Non-pigmented ciliary epithelial cell (primary cell): ENCODE measurements around the gene HHIPL1.
A peak's percentile ranks its signal among the peaks of the same experiment; 100 is the strongest.

Experiments used
- DNase-seq: peaks from one replicate; pipeline ENCODE4 v3.0.0-alpha.2; 2010; ENCODE audit warnings: low read depth

Gene HHIPL1

DNA sequence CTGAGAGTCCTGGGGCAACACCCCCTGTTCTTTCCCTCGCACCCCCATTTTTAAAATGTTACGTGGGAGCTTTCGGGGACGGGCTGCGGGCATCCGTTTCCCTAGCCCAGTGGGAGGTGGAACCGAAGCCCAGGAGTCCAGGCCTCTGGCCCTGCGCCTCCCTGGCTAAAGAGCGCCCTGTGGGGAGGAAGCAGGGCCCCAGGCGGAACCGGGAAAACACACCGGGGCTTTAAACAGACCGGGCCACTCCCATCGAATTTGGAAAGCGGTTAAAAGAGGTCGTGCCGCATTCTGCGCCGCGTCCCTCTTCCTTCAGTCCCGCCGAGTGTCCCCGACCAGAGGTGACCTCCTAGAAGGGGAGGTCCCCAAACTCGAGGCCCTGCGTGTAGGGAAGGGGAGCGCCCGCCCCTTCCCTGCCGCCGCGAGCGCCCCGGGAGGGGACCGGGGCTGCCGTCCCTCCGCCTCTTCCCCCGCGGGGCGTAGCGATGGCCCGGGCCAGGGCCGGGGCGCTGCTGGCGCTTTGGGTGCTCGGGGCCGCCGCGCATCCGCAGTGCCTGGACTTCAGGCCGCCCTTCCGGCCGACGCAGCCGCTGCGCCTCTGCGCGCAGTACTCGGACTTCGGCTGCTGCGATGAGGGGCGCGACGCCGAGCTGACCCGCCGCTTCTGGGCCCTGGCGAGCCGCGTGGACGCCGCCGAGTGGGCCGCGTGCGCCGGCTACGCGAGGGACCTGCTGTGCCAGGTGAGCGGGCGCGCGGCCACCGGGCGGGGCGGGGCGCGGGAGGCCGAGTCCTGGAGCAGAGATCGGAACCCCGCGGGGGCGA lies at the start of gene HHIPL1:
TSS of gene HHIPL1 (plus strand) at position 407 of the 822 bp plus-strand sequence. CDS start at position 486, 79 bp downstream.
- DNase-seq: no peak

DNA sequence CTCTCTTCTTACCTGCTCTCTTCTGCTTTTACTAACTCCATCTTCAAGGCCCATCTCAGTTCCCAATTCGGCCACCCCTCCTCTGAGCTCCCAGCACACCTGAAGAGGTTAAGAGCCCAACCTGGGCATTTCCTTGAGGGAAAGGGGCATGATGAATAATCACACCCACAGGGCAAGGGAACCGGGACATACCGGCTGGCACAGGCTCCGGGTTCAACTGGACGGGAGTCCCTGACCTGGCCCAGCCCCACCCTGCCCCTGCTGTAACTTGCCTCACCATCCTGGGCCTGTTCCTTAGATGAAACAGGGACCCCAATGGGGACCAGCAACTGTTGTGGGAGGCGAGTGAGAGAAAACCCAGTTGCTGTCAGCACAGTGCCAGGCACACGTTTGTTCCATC lies 49.4 kb upstream of the HHIPL1 start:
- DNase-seq: no peak

GRCh38 chr14:99596071-99596627 lies 48.8 kb upstream of the HHIPL1 start:
- no peak for DNase-seq

DNA sequence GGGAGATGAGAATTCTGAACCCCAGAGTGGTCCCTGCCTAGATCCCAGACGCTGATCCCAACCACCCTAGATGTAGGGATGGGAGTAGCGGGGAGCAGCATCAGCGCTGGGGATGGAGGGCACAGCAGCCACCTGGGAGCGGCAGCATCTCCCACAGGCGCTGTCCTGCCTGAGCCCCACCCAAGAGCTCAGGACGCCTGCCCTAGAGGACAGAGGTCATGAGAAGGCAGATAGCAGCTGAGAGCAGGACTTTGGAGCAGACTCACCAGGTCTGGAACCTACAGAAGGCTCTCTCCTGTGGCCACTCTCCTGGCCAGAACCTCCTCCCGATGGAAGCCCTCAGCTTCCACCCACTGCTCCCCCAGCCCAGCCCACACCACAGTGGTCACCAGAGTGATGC lies 48.2 kb upstream of the HHIPL1 start:
- DNase-seq: no peak

- no peak for DNase-seq
These were observed 46.9 kb upstream of the HHIPL1 start for GRCh38 chr14:99597911-99598600.

DNA sequence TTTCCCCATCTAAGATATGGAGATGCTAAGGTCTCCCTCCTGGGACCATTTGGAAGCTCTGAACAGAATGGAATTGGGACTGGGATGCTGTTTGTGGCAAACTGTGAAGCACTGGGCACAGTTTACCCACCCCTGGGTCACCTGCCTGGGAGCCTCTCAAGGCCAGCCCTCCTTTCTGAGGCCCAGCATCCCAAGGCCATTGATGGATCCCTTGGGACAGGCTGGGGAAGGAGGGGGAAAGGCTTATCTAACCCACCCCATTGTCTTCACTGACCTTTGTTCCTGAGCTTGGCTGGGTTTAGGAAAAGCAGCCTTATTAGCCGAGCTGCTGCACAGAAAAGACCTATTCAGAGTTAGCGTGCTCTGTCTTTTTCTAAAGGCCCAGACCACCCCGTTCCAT lies 46.2 kb upstream of the HHIPL1 start:
- no peak for DNase-seq

DNA sequence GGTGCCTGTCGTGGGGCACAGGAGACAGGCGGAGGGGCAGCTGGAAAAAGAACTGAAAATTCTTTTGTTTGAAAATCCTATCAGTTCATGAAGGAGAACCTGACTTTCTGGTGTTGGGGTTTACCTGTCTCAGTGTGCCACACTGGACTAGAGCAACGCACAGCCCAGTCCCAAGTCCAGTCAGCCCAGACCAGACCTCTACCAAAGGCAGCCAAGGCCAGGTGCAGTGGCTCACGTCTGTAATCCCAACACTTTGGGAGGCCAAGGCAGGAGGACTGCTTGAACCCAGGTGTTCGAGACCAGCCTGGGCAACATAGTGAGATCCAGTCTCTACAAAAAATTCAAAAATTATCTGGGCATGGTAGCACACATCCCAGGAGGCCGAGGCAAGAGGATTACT lies 45.5 kb upstream of the HHIPL1 start:
- no peak for DNase-seq

DNA sequence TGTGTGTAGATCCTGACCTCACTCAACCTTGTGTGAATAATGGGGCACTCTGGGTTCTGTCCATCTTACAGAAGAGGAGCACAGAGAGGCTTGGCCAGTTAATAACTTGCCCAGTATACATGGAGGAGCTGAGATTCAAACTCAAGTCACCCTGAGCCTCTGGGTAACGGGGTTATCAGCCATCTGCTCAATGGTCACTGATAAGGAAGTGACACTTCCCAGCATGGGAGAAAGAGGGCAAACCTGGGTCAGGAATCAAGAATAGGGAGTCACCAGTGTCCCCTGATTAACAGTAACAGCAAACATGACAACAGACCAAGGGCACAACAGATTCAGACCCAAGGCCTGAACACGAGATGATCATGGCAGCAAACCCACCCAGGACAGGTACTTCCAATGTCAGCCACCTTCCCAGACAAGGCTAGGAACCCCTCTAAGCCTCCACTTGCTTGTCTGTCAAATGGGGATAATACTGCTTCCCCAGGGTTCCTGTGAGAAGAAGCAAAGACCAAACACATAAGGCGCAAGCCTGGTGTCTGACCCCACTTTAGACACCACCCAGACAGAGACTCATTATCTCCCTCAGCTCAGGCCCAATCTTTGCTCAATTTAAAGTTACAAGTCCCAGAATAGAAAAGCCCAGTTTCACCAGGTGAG lies 44.6 kb upstream of the HHIPL1 start:
- DNase-seq: no peak

- DNase-seq: no peak
These were observed 43.5 kb upstream of the HHIPL1 start for GRCh38 chr14:99601361-99601831.

DNA sequence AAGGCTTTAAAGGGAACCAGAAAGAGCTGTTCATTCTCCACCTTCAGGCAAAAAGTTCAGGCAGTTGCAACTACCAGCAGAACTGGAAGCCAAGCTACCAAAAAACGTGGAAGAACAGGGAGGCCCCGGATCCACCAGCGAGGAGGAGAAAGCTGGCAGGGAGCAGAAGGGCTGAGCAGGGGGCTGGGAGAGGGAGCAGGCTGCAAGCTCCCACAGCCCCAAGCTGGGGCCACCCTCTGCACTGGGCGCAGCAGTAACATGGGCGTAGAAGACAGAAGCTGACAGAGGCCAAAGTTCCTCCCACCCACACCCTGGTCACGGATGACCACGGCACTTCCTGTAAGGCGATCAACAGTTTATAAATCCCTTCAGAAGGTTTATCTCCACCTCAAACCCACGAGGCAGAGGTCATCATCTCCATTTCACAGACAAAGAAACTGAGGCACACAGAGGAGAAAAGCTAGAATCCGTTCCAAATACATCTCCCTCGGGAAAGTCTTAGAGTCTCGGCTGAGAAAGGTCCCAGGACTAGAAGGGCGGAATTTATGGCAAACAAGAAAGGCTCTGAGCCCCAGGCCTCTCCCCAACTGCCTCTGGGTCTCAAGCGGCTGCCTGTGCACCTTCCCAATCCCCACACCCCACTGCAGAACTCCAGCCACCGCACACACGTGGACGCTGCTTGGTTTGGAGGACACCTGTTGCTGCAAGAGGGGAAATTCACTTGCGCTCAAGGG lies 42.7 kb upstream of the HHIPL1 start:
- no peak for DNase-seq

- no peak for DNase-seq
These were observed 42.0 kb upstream of the HHIPL1 start for GRCh38 chr14:99602788-99603415.

DNA sequence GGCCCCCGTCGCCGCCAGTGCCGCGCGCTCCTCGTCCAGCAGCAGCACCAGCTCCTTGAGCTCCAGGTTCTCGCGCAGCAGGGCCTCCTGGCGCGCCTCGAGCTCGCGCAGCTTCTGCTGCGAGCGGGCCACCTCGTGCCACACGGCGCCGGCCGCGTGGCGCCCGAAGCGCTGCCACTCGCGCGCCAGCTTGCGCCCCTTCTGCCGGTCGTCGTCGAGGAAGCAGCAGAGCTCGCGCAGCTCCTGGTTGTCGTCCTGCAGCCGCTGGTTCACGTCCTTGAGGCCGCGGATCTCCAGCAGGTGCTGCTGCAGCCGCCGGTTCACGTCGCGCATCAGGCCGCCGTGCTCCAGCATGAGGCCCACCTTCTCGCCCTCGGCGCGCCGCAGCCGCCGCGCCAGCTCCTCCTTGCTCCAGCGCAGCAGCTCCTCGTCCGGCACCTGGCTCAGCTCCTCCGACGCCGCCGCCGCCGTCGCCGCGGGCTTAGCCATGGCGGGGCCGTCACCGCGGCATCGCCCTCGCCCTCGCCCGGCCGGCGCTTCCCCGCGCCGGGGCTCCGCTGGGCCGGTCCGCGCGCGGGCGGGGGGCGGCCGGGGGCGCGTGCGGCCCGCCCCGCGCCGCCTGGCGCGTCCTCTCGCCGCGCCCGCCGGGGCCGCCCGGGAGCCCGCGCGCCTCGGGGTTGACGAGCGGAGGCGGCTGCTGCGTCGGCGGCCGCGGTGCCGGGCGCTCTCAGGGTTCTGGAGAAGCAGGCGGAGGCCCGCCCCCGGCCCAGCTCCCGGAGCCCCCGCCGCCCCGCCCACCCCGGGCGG lies 41.3 kb upstream of the HHIPL1 start, which contains the start of gene CCDC85C:
TSS of gene CCDC85C (minus strand) at position 737 of the 807 bp plus-strand sequence. CDS start at position 489, 248 bp downstream.
- DNase-seq: no peak

- peak; percentile 47 for DNase-seq
These were observed 40.6 kb upstream of the HHIPL1 start for GRCh38 chr14:99604278-99604765.

GRCh38 chr14:99604766-99605298 lies 40.1 kb upstream of the HHIPL1 start:
- no peak for DNase-seq

DNA sequence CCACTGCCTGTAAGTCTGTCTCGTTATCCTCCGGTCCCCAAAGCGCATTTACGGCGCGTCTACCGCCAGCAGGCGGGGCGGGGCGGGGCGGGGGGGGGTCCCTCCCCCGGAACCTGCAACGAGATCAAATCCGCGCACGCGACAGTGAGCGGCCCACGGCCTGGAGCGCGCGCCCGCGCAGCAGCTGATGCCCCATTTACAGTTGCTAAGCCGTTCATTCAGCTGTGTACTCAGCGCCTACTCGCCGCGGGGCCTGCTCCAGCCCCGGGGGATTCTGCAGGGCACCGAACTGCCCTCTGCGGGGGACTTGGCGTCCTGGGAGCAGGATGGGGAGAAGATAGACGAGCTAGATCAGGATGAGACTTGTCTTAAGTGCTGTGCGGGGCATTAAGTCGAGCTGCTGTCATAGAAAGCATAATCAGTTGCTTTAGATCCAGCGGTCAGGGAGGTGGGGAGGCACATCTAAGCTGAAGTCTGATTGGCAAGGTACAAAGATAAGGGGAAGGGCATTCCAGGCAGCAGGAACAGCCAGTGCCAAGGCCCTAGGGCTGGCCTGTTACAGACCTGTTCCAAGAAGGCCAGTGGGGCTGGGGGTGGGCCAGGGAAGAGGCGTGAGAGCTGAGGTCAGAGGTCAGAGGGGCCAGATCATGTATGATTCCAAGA lies 39.5 kb upstream of the HHIPL1 start:
- no peak for DNase-seq

DNA sequence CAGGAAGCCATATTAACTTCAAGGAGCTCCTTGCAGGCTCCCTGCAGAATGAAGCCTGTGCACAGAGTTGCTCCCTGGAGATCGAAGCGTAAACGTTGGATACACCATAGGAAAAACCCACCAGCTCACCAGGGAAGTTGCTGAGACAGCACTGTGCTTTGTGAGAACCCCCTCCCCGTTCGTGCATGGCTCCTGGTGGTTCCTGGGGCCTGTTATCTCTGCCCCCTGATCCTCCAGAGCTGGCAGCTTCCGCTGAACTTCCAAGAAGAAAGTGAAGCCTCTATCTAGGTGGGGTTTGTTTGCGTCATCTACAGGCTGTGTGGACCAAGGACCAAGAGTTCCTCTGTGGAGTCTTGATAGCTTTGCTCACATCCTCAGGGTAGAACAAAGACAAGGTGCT lies 38.6 kb upstream of the HHIPL1 start:
- DNase-seq: no peak

DNA sequence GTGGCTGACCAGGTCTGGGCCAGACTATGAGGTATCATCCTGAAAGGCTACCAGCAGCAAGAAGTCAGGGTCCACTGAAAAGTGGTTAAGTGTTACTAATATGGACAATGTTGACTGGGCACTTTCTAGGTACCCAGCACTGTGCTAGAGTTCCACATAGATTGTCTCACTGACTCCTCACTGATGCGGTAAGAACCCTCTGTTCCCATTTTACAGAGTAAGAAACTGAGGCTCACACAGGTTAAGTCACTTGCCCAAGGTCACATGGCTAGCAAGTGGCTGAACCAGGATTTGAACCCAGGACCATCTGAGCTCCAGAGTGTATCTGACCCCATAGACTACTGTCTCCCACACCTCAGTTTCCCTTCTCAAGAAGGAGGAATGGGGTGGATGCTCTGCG lies 36.3 kb upstream of the HHIPL1 start:
- no peak for DNase-seq

GRCh38 chr14:99609245-99610170 lies 35.4 kb upstream of the HHIPL1 start:
- no peak for DNase-seq
